PC-9 (cell line): Measurements from ENCODE around the gene LAMA2. TPM values are rescaled to one million over a fixed set of nuclear protein-coding genes. Genes with fewer than 3 reads are reported as not detected.

Experiments
- BruUV-seq: library from RNA; stranded (reverse); fragments of 400-500 nt; replicated peaks from 2 replicates; lab custom pipeline; 2021; lab: Mats Ljungman, UMichigan
- CTCF ChIA-PET: fragments of 300-600 bp; sonication (Branson Sonifier 250); formaldehyde crosslinking; loops from one replicate; lab custom pipeline; 2022; ENCODE audit warnings: antibody characterized with exemption; lab: Charles Lee
- POLR2A ChIA-PET: fragments of 300-600 bp; sonication (Branson Sonifier 250); formaldehyde crosslinking; loops from one replicate; lab custom pipeline; 2022; ENCODE audit warnings: antibody characterized with exemption; ENCODE audit not compliant: unreplicated experiment; lab: Charles Lee
- DNase-seq, 2 experiments: peaks; one replicate each; pipeline versions ENCODE4 v3.0.0 to v3.0.0-alpha.2; 2015 to 2022; ENCODE audit warnings: mixed read lengths in 1 of 2
- H2AFZ ChIP-seq: fragments of 200-600 bp; sonication (generic); 2 replicates; pipeline ENCODE4 v1.8.1; 2017; ENCODE audit warnings: antibody characterized with exemption
- H3F3A ChIP-seq: fragments of 200-600 bp; sonication (generic); 2 replicates; pipeline ENCODE4 v1.8.1; 2017; ENCODE audit warnings: antibody characterized with exemption, mild to moderate bottlenecking, low read depth; ENCODE audit not compliant: insufficient read depth
- H3K27ac ChIP-seq: fragments of 200-600 bp; sonication (generic); 2 replicates; pipeline ENCODE4 v1.6.1; 2016; ENCODE audit warnings: mixed run types
- H3K27me3 ChIP-seq: fragments of 200-600 bp; sonication (generic); 2 replicates; pipeline ENCODE4 v1.6.1; 2016; ENCODE audit warnings: low read depth, mixed run types; ENCODE audit not compliant: insufficient read depth
- H3K36me3 ChIP-seq: fragments of 200-600 bp; sonication (generic); 2 replicates; pipeline ENCODE4 v1.6.1; 2016; ENCODE audit warnings: low read depth, mixed run types
- H3K4me1 ChIP-seq: fragments of 200-600 bp; sonication (generic); replicated peaks from 2 replicates; pipeline ENCODE4 v1.6.1; 2016; ENCODE audit warnings: mixed run types; ENCODE audit not compliant: insufficient read depth
- H3K4me2 ChIP-seq: fragments of 200-600 bp; sonication (generic); 2 replicates; pipeline ENCODE4 v1.6.1; 2017; ENCODE audit warnings: mixed run types
- H3K4me3 ChIP-seq: fragments of 200-600 bp; sonication (generic); 2 replicates; pipeline ENCODE4 v1.6.1; 2016; ENCODE audit warnings: mixed run types
- H3K79me2 ChIP-seq: fragments of 200-600 bp; sonication (generic); 2 replicates; pipeline ENCODE4 v1.6.1; 2017; ENCODE audit warnings: low read depth, mixed run types
- H3K9me2 ChIP-seq: fragments of 200-600 bp; sonication (generic); 2 replicates; pipeline ENCODE4 v1.8.1; 2017; ENCODE audit warnings: mild to moderate bottlenecking; ENCODE audit not compliant: insufficient read depth
- H3K9me3 ChIP-seq: fragments of 200-600 bp; sonication (generic); 2 replicates; pipeline ENCODE4 v1.8.1; 2016; ENCODE audit warnings: low read depth; ENCODE audit not compliant: insufficient read depth
- H4K20me1 ChIP-seq: fragments of 200-600 bp; sonication (generic); 2 replicates; pipeline ENCODE4 v1.8.1; 2017; ENCODE audit not compliant: insufficient read depth
- CTCF ChIP-seq: fragments of 200-600 bp; sonication (generic); conservative IDR thresholded peaks from 2 replicates; pipeline ENCODE4 v1.6.1; 2017; ENCODE audit warnings: mixed run types, antibody characterized with exemption, mild to moderate bottlenecking, moderate library complexity
- EZH2 ChIP-seq: fragments of 200-600 bp; sonication (generic); IDR thresholded peaks from 2 replicates; pipeline ENCODE4 v1.8.0; 2017; ENCODE audit warnings: antibody characterized with exemption, low read depth
- intact Hi-C: fragments of 100-400 bp; cut with micrococcal nuclease; formaldehyde crosslinking; loops from one replicate; pipeline ENCODE4 v1.10.0; 2022; ENCODE audit not compliant: unreplicated experiment
- total RNA-seq: library from RNA; stranded (reverse); gene quantifications from 2 replicates; pipeline ENCODE4 v1.2.3, GENCODE V29; 2021

LAMA2 gene
- total RNA-seq, 1 experiment from 2014 or later = 2.8 TPM

- Histone ChIP-seq H3K4me1 (0 out of 2 replicates have a peak, but pooled peaks cover 12% of the 10 kb centered on the region), H3K4me3 (no peak overlapping the region), H3K79me2 (no peaks in the 10 kb centered on the region), H3K36me3 (no peaks in the 10 kb centered on the region), H3K9me2 (no peaks in the 10 kb centered on the region), H3K27me3 (no peaks in the 10 kb centered on the region), H2AFZ (no peak overlapping the region), H3K4me2 (no peak overlapping the region), H3K9me3 (no peaks in the 10 kb centered on the region), H3K27ac (no peak overlapping the region), H4K20me1 (no peaks in the 10 kb centered on the region), H3F3A (no peaks in the 10 kb centered on the region)
- ChIA-PET POLR2A (interaction anchor here (0.5 kb wide), 1 partner anchor 407 kb away, joined by 21 read pairs; no protein-coding TSS in a partner anchor), CTCF (no interaction called here)
- no peak for DNase-seq
- no peak for TF ChIP-seq EZH2
- TF ChIP-seq CTCF = no peak
- BruUV-seq = no TSS peak
- intact Hi-C loops = loop anchor here (10.0 kb wide), 1 partner anchor 318 kb away; no protein-coding TSS in a partner anchor
Measured at GRCh38 chr6:129257196-129257595, 374.3 kb downstream of the LAMA2 start.

- no peaks in the 10 kb centered on the region for H3K27me3 ChIP-seq
- no peak overlapping the region for H2AFZ ChIP-seq
- H3K4me3 ChIP-seq = no peak overlapping the region
- TF ChIP-seq CTCF = no peak
- TF ChIP-seq EZH2 = no peak
- no peaks in the 10 kb centered on the region for H4K20me1 ChIP-seq
- BruUV-seq = no TSS peak
- H3F3A ChIP-seq = no peaks in the 10 kb centered on the region
- 0 out of 2 replicates have a peak, but pooled peaks cover 4% of the 10 kb centered on the region for H3K4me1 ChIP-seq
- ChIA-PET CTCF (interaction anchor here (0.6 kb wide), 1 partner anchor 122 kb away, joined by 6 read pairs; no protein-coding TSS in a partner anchor), POLR2A (no interaction called here)
- no peaks in the 10 kb centered on the region for H3K79me2 ChIP-seq
- no peak overlapping the region for H3K27ac ChIP-seq
- intact Hi-C loops = no loop called here
- H3K36me3 ChIP-seq = no peaks in the 10 kb centered on the region
- H3K4me2 ChIP-seq = no peak overlapping the region
- H3K9me3 ChIP-seq = no peaks in the 10 kb centered on the region
- H3K9me2 ChIP-seq = no peaks in the 10 kb centered on the region; the same call in 1 of the 2 replicates
- no peak for DNase-seq
Measured at GRCh38 chr6:129262661-129263060, 379.7 kb downstream of the LAMA2 start.

GRCh38 chr6:129263176-129263575 is 380.2 kb downstream of the LAMA2 start:
- no peaks in the 10 kb centered on the region; the same call in 1 of the 2 replicates for H3K9me2 ChIP-seq
- no peaks in the 10 kb centered on the region for H3F3A ChIP-seq
- intact Hi-C loops = no loop called here
- no peak overlapping the region for H3K4me2 ChIP-seq
- H3K4me1 ChIP-seq = 0 out of 2 replicates have a peak, but pooled peaks cover 4% of the 10 kb centered on the region
- peak overlapping the region; percentile 50; the same call in 1 of the 2 replicates for H2AFZ ChIP-seq
- BruUV-seq = no TSS peak
- H4K20me1 ChIP-seq = no peaks in the 10 kb centered on the region
- H3K79me2 ChIP-seq = no peaks in the 10 kb centered on the region
- ChIA-PET CTCF (no interaction called here), POLR2A (no interaction called here)
- no peak overlapping the region for H3K27ac ChIP-seq
- H3K36me3 ChIP-seq = no peaks in the 10 kb centered on the region
- H3K9me3 ChIP-seq = no peaks in the 10 kb centered on the region
- TF ChIP-seq CTCF (no peak), EZH2 (no peak)
- DNase-seq = no peak
- no peak overlapping the region for H3K4me3 ChIP-seq
- no peaks in the 10 kb centered on the region for H3K27me3 ChIP-seq
